22Rv1 (cell line): ENCODE data around the gene CLDN14.

Experiments
- ZFX ChIP-seq: fragments of 450-650 bp; IDR thresholded peaks from 2 replicates; pipeline ENCODE4 v1.6.1; 2017; ENCODE audit warnings: antibody characterized with exemption, borderline replicate concordance
- TF ChIP-seq, protein P1 (sequence below): fragments of 450-650 bp; IDR thresholded peaks from 2 replicates; pipeline ENCODE4 v1.5.1; 2017; ENCODE audit warnings: mild to moderate bottlenecking

DNA sequence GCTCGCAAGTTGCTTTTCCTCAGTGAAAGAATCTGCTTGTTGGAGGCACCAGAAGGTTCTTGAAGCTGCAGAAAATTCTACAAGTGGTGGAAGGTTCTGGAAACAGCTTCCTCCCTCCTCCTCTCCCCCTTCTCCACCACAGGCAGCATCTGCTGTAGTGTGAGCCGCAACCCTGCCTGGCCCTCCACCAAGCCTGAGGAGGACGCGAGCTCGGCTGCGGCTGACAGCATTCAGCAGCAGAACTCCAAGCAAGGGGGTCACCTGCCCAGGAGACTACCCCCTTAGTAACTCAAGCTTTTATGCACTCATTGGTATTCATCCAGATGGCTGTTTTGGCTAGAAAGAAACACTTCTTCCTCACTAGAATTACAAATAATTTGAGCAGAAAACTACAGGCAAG is 48.8 kb upstream of the CLDN14 start:
- TF ChIP-seq, protein P1, sequence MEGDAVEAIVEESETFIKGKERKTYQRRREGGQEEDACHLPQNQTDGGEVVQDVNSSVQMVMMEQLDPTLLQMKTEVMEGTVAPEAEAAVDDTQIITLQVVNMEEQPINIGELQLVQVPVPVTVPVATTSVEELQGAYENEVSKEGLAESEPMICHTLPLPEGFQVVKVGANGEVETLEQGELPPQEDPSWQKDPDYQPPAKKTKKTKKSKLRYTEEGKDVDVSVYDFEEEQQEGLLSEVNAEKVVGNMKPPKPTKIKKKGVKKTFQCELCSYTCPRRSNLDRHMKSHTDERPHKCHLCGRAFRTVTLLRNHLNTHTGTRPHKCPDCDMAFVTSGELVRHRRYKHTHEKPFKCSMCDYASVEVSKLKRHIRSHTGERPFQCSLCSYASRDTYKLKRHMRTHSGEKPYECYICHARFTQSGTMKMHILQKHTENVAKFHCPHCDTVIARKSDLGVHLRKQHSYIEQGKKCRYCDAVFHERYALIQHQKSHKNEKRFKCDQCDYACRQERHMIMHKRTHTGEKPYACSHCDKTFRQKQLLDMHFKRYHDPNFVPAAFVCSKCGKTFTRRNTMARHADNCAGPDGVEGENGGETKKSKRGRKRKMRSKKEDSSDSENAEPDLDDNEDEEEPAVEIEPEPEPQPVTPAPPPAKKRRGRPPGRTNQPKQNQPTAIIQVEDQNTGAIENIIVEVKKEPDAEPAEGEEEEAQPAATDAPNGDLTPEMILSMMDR = no peak
- no peak for TF ChIP-seq ZFX
